Calu3 (cell line): Measurements from ENCODE around the gene NRIP3. TPM values are rescaled to one million over a fixed set of nuclear protein-coding genes. Genes with fewer than 3 reads are reported as not detected.

Experiments used
- BruUV-seq: library from RNA; stranded (reverse); fragments of 400-500 nt; replicated peaks from 2 replicates; lab custom pipeline; 2021; lab: Mats Ljungman, UMichigan
- CTCF ChIA-PET: fragments of 300-600 bp; sonication (Branson Sonifier 250); formaldehyde crosslinking; loops from one replicate; lab custom pipeline; 2022; ENCODE audit warnings: antibody characterized with exemption; lab: Charles Lee
- DNase-seq: peaks from one replicate; pipeline ENCODE4 v3.0.0; 2022
- H3K27ac Mint-ChIP-seq: one replicate; pipeline ENCODE4 v1.8.0; 2022; ENCODE audit warnings: mixed read lengths; ENCODE audit not compliant: unreplicated experiment
- H3K27me3 Mint-ChIP-seq: one replicate; pipeline ENCODE4 v1.8.0; 2022; ENCODE audit warnings: mixed read lengths; ENCODE audit not compliant: unreplicated experiment
- H3K36me3 Mint-ChIP-seq: one replicate; pipeline ENCODE4 v1.8.0; 2022; ENCODE audit warnings: mild to moderate bottlenecking, moderate library complexity, mixed read lengths; ENCODE audit not compliant: insufficient read depth, unreplicated experiment
- H3K4me1 Mint-ChIP-seq: one replicate; pipeline ENCODE4 v1.8.0; 2022; ENCODE audit warnings: mild to moderate bottlenecking, low read depth, mixed read lengths; ENCODE audit not compliant: unreplicated experiment
- H3K4me3 Mint-ChIP-seq: one replicate; pipeline ENCODE4 v1.8.0; 2022; ENCODE audit warnings: mild to moderate bottlenecking, low read depth, moderate library complexity, mixed read lengths; ENCODE audit not compliant: unreplicated experiment
- H3K9me3 Mint-ChIP-seq: one replicate; pipeline ENCODE4 v1.8.0; 2022; ENCODE audit warnings: low read depth, mixed read lengths; ENCODE audit not compliant: unreplicated experiment
- intact Hi-C: fragments of 100-400 bp; cut with micrococcal nuclease; formaldehyde crosslinking; loops from one replicate; pipeline ENCODE4 v1.10.0; 2022; ENCODE audit not compliant: unreplicated experiment
- total RNA-seq: library from RNA; stranded (reverse); gene quantifications from 2 replicates; pipeline ENCODE4 v1.2.3, GENCODE V29; 2022
- TF ChIP-seq, protein P1 (sequence below): fragments of 200-600 bp; IDR thresholded peaks from one replicate; pipeline ENCODE4 v1.8.0; 2022; ENCODE audit warnings: antibody characterized with exemption; ENCODE audit not compliant: unreplicated experiment

Gene NRIP3
- total RNA-seq, 1 experiment from 2014 or later, result 0.83 TPM

DNA sequence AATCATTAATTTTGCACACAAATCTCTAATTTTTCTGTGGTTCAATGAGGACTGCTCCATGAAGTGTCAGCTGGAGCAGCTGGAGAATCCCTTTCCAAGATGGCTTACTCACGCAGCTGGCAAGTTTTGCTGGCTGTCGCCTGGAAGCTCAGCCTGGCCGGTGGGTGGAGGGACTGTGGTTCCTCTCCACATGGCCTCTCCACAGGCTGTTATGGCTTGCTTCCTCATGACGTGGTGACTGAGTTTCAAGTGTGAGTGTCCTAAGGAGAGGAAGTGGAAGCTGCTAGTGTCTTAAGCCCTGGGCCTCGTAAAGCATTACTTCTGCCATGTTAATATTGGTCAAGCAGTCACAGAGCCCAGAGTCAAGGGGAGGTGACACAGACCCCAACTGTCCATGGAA, 14.0 kb upstream of the NRIP3 start:
- intact Hi-C loops, result loop anchor here (5.0 kb wide), 2 partner anchors 105 to 490 kb away; no protein-coding TSS in a partner anchor
- no TSS peak for BruUV-seq
- no peak for DNase-seq
- no peak overlapping the region for H3K27ac Mint-ChIP-seq
- no peaks in the 10 kb centered on the region for H3K36me3 Mint-ChIP-seq
- no peak overlapping the region for H3K4me3 Mint-ChIP-seq
- H3K4me1 Mint-ChIP-seq, result no peaks in the 10 kb centered on the region
- CTCF ChIA-PET, result interaction anchor here (1.2 kb wide), 1 partner anchor 120 kb away, joined by 4 read pairs; no protein-coding TSS in a partner anchor
- TF ChIP-seq, protein P1, sequence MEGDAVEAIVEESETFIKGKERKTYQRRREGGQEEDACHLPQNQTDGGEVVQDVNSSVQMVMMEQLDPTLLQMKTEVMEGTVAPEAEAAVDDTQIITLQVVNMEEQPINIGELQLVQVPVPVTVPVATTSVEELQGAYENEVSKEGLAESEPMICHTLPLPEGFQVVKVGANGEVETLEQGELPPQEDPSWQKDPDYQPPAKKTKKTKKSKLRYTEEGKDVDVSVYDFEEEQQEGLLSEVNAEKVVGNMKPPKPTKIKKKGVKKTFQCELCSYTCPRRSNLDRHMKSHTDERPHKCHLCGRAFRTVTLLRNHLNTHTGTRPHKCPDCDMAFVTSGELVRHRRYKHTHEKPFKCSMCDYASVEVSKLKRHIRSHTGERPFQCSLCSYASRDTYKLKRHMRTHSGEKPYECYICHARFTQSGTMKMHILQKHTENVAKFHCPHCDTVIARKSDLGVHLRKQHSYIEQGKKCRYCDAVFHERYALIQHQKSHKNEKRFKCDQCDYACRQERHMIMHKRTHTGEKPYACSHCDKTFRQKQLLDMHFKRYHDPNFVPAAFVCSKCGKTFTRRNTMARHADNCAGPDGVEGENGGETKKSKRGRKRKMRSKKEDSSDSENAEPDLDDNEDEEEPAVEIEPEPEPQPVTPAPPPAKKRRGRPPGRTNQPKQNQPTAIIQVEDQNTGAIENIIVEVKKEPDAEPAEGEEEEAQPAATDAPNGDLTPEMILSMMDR, result no peak
- H3K9me3 Mint-ChIP-seq, result no peaks in the 10 kb centered on the region
- H3K27me3 Mint-ChIP-seq, result peaks cover 43% of the 10 kb centered on the region

DNA sequence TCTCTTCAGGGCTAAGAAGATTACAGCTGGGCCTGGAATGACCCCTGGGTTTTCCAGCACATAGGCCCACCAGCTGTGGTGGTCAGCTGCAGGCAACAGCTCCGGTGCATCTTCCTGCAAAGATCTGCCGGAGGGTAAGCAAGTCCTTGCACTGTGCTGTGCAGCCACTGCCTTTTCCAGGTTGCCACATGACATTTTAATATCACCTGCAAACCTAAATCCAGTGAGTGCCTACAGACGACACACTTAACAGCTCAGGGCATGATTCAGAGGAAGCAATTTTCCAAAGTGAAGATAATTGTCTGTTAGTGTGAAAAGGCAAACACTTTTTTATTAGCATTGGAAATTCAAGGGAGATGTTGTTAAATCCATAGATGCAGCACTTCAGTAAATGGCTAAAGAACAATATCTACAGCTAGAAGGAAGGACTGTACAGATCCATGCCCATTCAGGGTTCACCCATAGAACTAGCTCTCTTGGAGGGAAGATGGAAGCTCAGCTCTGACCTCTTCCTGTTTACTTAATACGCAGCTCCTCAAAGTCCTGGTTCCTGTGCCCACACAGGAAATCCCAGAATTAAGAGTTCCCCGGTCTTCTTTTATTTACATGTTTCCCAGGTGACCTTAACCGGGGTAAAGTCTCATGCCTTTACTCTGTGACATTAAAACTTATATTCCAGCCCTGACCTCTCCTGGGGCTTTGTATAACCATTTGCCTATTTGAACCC, 13.3 kb upstream of the NRIP3 start:
- CTCF ChIA-PET, result interaction anchor here (1.2 kb wide), 1 partner anchor 120 kb away, joined by 4 read pairs; no protein-coding TSS in a partner anchor
- intact Hi-C loops, result loop anchor here (5.0 kb wide), 2 partner anchors 105 to 490 kb away; no protein-coding TSS in a partner anchor
- no TSS peak for BruUV-seq
- H3K4me3 Mint-ChIP-seq, result no peak overlapping the region
- H3K4me1 Mint-ChIP-seq, result no peaks in the 10 kb centered on the region
- TF ChIP-seq, protein P1, result no peak
- H3K36me3 Mint-ChIP-seq, result no peaks in the 10 kb centered on the region
- no peaks in the 10 kb centered on the region for H3K9me3 Mint-ChIP-seq
- no peak for DNase-seq
- no peak overlapping the region for H3K27ac Mint-ChIP-seq
- peaks cover 41% of the 10 kb centered on the region for H3K27me3 Mint-ChIP-seq

DNA sequence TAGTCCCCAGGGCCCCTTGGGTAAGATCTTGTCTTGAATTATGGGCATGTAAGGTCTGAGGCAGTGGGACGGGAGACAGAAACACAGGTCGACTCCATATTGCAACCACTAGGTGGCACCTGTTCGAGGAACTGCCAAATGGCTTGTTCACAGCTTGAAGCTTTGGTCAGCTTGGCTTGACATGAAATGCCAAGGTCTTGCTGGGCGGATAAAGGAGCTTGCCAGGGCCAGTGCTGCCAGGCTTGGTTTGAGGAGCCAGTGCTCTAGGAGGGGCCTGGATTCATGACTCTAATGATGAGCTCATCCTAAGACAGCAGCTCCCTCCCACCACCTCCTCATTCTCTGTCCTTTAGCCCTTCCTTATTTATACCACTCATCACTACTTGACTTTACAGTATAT, 11.9 kb upstream of the NRIP3 start:
- TF ChIP-seq, protein P1, result peak; percentile 67
- no peaks in the 10 kb centered on the region for H3K36me3 Mint-ChIP-seq
- H3K4me1 Mint-ChIP-seq, result no peaks in the 10 kb centered on the region
- intact Hi-C loops, result loop anchor here (1.0 to 5.0 kb wide), 3 partner anchors 107 to 492 kb away; no protein-coding TSS in a partner anchor
- DNase-seq, result peak; percentile 57
- BruUV-seq, result no TSS peak
- H3K27ac Mint-ChIP-seq, result no peak overlapping the region
- CTCF ChIA-PET, result interaction anchor here (0.5 to 2.0 kb wide), 8 partner anchors 12 to 491 kb away, joined by 3 to 62 read pairs (median 4); no protein-coding TSS in a partner anchor
- no peak overlapping the region for H3K4me3 Mint-ChIP-seq
- H3K9me3 Mint-ChIP-seq, result no peaks in the 10 kb centered on the region
- peaks cover 48% of the 10 kb centered on the region for H3K27me3 Mint-ChIP-seq

DNA sequence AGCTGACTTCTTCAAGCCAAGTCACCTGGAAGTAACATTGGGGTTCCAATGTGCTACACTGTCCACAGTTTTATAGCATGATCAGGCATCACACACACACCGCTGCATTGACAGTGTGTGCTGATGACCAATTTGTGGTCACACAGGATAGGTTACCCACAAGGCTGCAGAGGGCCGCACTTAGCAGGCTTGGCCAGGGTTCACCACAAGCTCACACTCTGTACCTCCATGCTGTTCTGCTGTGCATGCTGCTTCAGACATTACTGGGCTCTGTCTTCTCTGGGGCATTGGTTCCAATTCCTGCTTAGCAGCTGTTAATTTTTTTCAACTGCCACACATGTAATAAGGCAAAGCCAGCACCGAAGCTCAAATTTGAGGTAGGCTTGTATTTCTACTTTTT, 11.0 kb upstream of the NRIP3 start:
- no peak for DNase-seq
- Mint-ChIP-seq H3K4me1 (no peaks in the 10 kb centered on the region), H3K27ac (no peak overlapping the region), H3K36me3 (no peaks in the 10 kb centered on the region), H3K27me3 (peaks cover 56% of the 10 kb centered on the region), H3K4me3 (no peak overlapping the region), H3K9me3 (no peaks in the 10 kb centered on the region)
- BruUV-seq, result no TSS peak
- intact Hi-C loops, result loop anchor here (1.0 to 5.0 kb wide), 3 partner anchors 107 to 492 kb away; no protein-coding TSS in a partner anchor
- TF ChIP-seq, protein P1, result no peak
- CTCF ChIA-PET, result interaction anchor here (0.5 to 2.0 kb wide), 3 partner anchors 21 to 123 kb away, joined by 4 to 62 read pairs (median 5); no protein-coding TSS in a partner anchor
